Astrocyte (in vitro differentiated cells and primary cell): ENCODE results near the gene CERK. TPM values are rescaled to one million over a fixed set of nuclear protein-coding genes. Genes with fewer than 3 reads are reported as not detected.

ENCODE experiments used
- DNase-seq: peaks from one replicate; pipeline ENCODE4 v3.0.0-alpha.2; 2010; ENCODE audit warnings: low read depth
- FAIRE-seq: peaks from 2 replicates; lab custom pipeline; 2011; peaks lifted over from hg19 to GRCh38; lab: Jason Lieb, UNC
- H2AFZ ChIP-seq: 2 replicates; pipeline ENCODE4 v1.6.0; 2012; ENCODE audit warnings: low read depth, low read length, inconsistent platforms
- H3K27ac ChIP-seq: 2 replicates; pipeline ENCODE4 v1.5.1; 2011; ENCODE audit warnings: low read depth, low read length, inconsistent platforms
- H3K27me3 ChIP-seq: 2 replicates; pipeline ENCODE4 v1.6.0; 2011; ENCODE audit warnings: low read length, inconsistent platforms; ENCODE audit not compliant: insufficient read depth
- H3K36me3 ChIP-seq: 2 replicates; pipeline ENCODE4 v1.5.1; 2011; ENCODE audit warnings: low read length, inconsistent platforms; ENCODE audit not compliant: insufficient read depth
- H3K4me1 ChIP-seq: 2 replicates; pipeline ENCODE4 v1.5.1; 2011; ENCODE audit warnings: low read length, inconsistent platforms; ENCODE audit not compliant: insufficient read depth
- H3K4me2 ChIP-seq: 2 replicates; pipeline ENCODE4 v1.6.0; 2012; ENCODE audit warnings: low read length, inconsistent platforms
- H3K4me3 ChIP-seq: 2 replicates; pipeline ENCODE4 v1.5.1; 2011; ENCODE audit warnings: low read depth, mild to moderate bottlenecking, low read length, inconsistent platforms; ENCODE audit not compliant: insufficient read depth
- H3K79me2 ChIP-seq: 2 replicates; pipeline ENCODE4 v1.6.0; 2012; ENCODE audit warnings: mild to moderate bottlenecking, low read length, inconsistent platforms; ENCODE audit not compliant: insufficient read depth
- H3K9ac ChIP-seq: 2 replicates; pipeline ENCODE4 v1.6.0; 2012; ENCODE audit warnings: mild to moderate bottlenecking, low read length, inconsistent platforms
- H3K9me3 ChIP-seq: 2 replicates; pipeline ENCODE4 v1.5.1; 2012; ENCODE audit warnings: low read depth, mild to moderate bottlenecking, low read length, inconsistent platforms; ENCODE audit not compliant: insufficient read depth
- H4K20me1 ChIP-seq: 2 replicates; pipeline ENCODE4 v1.6.0; 2012; ENCODE audit warnings: low read length, inconsistent platforms; ENCODE audit not compliant: insufficient read depth
- H3K27ac Mint-ChIP-seq: one replicate; pipeline ENCODE4 v1.8.0; 2021; ENCODE audit warnings: mild to moderate bottlenecking, mixed read lengths; ENCODE audit not compliant: unreplicated experiment
- H3K27me3 Mint-ChIP-seq: one replicate; pipeline ENCODE4 v1.8.0; 2021; ENCODE audit warnings: low read depth, mixed read lengths; ENCODE audit not compliant: unreplicated experiment
- H3K36me3 Mint-ChIP-seq: one replicate; pipeline ENCODE4 v1.8.0; 2021; ENCODE audit warnings: low read depth, mixed read lengths; ENCODE audit not compliant: unreplicated experiment
- H3K4me1 Mint-ChIP-seq: one replicate; pipeline ENCODE4 v1.8.0; 2021; ENCODE audit warnings: low read depth, mixed read lengths; ENCODE audit not compliant: unreplicated experiment
- H3K4me3 Mint-ChIP-seq: one replicate; pipeline ENCODE4 v1.8.0; 2021; ENCODE audit warnings: mild to moderate bottlenecking, moderate library complexity, mixed read lengths; ENCODE audit not compliant: unreplicated experiment
- H3K9me3 Mint-ChIP-seq: one replicate; pipeline ENCODE4 v1.8.0; 2021; ENCODE audit warnings: mild to moderate bottlenecking, mixed read lengths; ENCODE audit not compliant: unreplicated experiment
- EZH2 ChIP-seq: IDR thresholded peaks from 2 replicates; pipeline ENCODE4 v1.6.1; 2012; ENCODE audit warnings: mild to moderate bottlenecking, low read length, inconsistent platforms; ENCODE audit not compliant: insufficient read depth
- total RNA-seq: library from RNA; stranded (reverse); gene quantifications from 2 replicates; pipeline ENCODE4 v1.2.1, GENCODE V29; 2021
- TF ChIP-seq, protein P1 (sequence below): IDR thresholded peaks from 2 replicates; pipeline ENCODE4 v1.5.1; 2011; ENCODE audit warnings: low read depth, mild to moderate bottlenecking, inconsistent platforms, low read length, moderate library complexity; ENCODE audit not compliant: insufficient read depth

CERK gene
- total RNA-seq, 1 donor from 2014 or later = 23.2 TPM

DNA sequence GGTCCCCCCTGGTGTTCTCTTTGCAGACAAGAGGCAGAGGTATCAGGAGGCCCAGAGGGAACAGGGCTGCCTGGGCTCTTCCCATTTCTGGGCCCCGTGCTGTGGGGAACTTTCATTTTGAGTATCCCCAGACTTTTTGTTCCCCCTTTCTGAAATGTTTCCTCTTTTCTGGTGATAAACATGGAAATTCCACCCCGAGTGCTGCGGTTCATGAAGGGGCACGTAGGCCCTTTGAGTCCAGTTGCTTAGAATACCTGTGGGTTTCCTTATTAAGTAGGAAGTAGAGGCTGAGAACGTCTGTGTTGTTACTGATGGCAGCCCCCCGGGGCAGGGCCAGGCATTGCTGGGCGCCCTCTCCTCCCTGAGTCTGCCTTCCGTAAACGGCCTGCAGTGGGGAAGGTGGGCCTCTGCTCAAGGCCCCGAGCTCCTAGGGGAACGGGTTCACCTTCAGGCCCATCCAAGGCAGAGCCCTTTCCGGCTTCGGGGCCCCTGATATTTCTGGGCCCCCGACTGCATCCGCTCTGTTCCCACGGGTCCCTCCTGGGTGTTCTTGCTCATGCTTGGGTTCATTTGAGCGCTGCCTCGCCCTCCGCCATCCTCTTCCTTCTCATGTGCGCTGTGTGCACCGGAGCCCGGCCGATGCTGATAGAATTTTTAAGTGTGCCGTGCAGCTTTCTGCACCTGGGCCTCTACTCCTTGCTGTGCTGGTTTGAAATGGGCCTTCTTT is 36.4 kb upstream of the CERK start:
- H3K9me3 Mint-ChIP-seq = no peaks in the 10 kb centered on the region
- H3K4me1 Mint-ChIP-seq = peaks cover 40% of the 10 kb centered on the region
- H3K27ac ChIP-seq = peak overlapping the region; percentile 61
- H3K27ac Mint-ChIP-seq = peak overlapping the region; percentile 93
- H3K36me3 ChIP-seq = no peaks in the 10 kb centered on the region
- H3K9ac ChIP-seq = peak overlapping the region; percentile 66
- DNase-seq (no peak), FAIRE-seq (no peak)
- H3K36me3 Mint-ChIP-seq = no peaks in the 10 kb centered on the region
- no peaks in the 10 kb centered on the region for H3K9me3 ChIP-seq
- no peak overlapping the region for H3K4me3 ChIP-seq
- no peak overlapping the region for H2AFZ ChIP-seq
- peaks cover 74% of the 10 kb centered on the region for H4K20me1 ChIP-seq
- H3K79me2 ChIP-seq = peaks cover 70% of the 10 kb centered on the region
- TF ChIP-seq, protein P1, sequence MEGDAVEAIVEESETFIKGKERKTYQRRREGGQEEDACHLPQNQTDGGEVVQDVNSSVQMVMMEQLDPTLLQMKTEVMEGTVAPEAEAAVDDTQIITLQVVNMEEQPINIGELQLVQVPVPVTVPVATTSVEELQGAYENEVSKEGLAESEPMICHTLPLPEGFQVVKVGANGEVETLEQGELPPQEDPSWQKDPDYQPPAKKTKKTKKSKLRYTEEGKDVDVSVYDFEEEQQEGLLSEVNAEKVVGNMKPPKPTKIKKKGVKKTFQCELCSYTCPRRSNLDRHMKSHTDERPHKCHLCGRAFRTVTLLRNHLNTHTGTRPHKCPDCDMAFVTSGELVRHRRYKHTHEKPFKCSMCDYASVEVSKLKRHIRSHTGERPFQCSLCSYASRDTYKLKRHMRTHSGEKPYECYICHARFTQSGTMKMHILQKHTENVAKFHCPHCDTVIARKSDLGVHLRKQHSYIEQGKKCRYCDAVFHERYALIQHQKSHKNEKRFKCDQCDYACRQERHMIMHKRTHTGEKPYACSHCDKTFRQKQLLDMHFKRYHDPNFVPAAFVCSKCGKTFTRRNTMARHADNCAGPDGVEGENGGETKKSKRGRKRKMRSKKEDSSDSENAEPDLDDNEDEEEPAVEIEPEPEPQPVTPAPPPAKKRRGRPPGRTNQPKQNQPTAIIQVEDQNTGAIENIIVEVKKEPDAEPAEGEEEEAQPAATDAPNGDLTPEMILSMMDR = no peak
- TF ChIP-seq EZH2 = no peak
- no peaks in the 10 kb centered on the region for H3K27me3 ChIP-seq
- H3K27me3 Mint-ChIP-seq = no peaks in the 10 kb centered on the region
- peaks cover 16% of the 10 kb centered on the region for H3K4me1 ChIP-seq
- H3K4me3 Mint-ChIP-seq = peak overlapping the region; percentile 47
- peak overlapping the region; percentile 74 for H3K4me2 ChIP-seq

DNA sequence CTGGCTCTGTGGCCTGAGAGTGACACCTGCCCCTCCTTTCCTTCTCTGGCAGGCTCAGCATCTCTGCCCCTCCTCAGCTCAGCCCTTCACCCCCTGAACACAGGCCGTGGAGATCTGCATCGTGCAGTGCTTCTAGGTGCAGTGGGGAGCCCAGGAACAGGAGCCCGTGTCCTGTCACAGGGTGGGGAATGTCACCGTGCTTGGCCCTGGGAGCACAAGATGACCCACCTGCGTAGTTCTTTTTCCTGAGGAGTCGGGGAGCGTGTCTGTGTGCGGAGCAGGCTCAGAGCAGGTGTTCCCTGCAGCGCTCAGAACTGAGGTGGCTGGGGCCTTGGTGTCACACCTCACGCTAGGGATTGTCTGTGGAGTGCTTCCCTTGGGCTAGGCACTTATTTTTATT is 35.0 kb upstream of the CERK start:
- Histone ChIP-seq H3K36me3 (no peaks in the 10 kb centered on the region), H3K9ac (no peak overlapping the region), H3K27me3 (no peaks in the 10 kb centered on the region), H4K20me1 (peaks cover 73% of the 10 kb centered on the region), H3K27ac (no peak overlapping the region), H2AFZ (no peak overlapping the region), H3K9me3 (no peaks in the 10 kb centered on the region), H3K79me2 (peaks cover 68% of the 10 kb centered on the region), H3K4me3 (no peak overlapping the region), H3K4me1 (peaks cover 16% of the 10 kb centered on the region), H3K4me2 (no peak overlapping the region)
- Mint-ChIP-seq H3K27me3 (no peaks in the 10 kb centered on the region), H3K4me1 (peaks cover 45% of the 10 kb centered on the region), H3K4me3 (no peak overlapping the region), H3K27ac (no peak overlapping the region), H3K9me3 (no peaks in the 10 kb centered on the region), H3K36me3 (no peaks in the 10 kb centered on the region)
- no peak for FAIRE-seq
- TF ChIP-seq EZH2 = no peak
- TF ChIP-seq, protein P1 = no peak
- DNase-seq = no peak

DNA sequence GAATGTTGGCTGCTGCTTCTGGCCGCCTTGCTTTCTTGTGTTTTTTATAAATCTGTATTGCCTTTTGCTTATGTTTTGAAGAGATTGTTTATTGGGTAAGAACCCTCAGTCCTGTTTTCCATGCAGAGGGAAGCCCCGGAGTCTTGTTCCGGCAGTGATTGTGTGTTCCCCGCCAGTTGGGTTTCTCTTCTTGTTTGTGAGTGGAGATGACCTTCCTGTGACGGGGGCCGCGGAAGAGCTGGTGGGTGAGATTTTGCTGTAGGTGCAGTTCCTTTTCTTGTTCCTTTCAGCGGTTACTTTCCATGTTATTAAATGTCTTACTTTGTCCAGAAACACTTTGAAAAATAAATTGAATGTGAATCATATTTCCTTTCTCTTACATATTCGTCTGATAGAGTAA is 32.7 kb upstream of the CERK start:
- FAIRE-seq (no peak), DNase-seq (no peak)
- H4K20me1 ChIP-seq = peaks cover 65% of the 10 kb centered on the region
- H3K36me3 Mint-ChIP-seq = peaks cover 7% of the 10 kb centered on the region
- no peak overlapping the region for H3K27ac ChIP-seq
- peaks cover 16% of the 10 kb centered on the region for H3K4me1 ChIP-seq
- no peaks in the 10 kb centered on the region for H3K27me3 Mint-ChIP-seq
- no peaks in the 10 kb centered on the region for H3K9me3 ChIP-seq
- H3K9me3 Mint-ChIP-seq = no peaks in the 10 kb centered on the region
- H3K36me3 ChIP-seq = no peaks in the 10 kb centered on the region
- H3K4me1 Mint-ChIP-seq = peaks cover 31% of the 10 kb centered on the region
- no peak overlapping the region for H3K9ac ChIP-seq
- H2AFZ ChIP-seq = no peak overlapping the region
- no peak overlapping the region for H3K4me3 ChIP-seq
- peak overlapping the region; percentile 68 for H3K4me3 Mint-ChIP-seq
- H3K27me3 ChIP-seq = no peaks in the 10 kb centered on the region
- H3K79me2 ChIP-seq = peaks cover 64% of the 10 kb centered on the region
- H3K27ac Mint-ChIP-seq = no peak overlapping the region
- TF ChIP-seq, protein P1 = no peak
- TF ChIP-seq EZH2 = no peak
- H3K4me2 ChIP-seq = no peak overlapping the region
